Stomach (tissue), 9 donors: ENCODE data around the gene P2RY1. TPM values are rescaled to one million over a fixed set of nuclear protein-coding genes. Genes with fewer than 3 reads are reported as not detected.

Experiments used
- DNase-seq, 2 donors: peaks; one replicate each; pipeline versions ENCODE4 v3.0.0 to v3.0.0-alpha.2; 2013 to 2019
- H3K27ac ChIP-seq, 5 donors: fragments of 200-600 bp in 4 of 5; sonication (generic) in 4 of 5; one replicate each; pipeline ENCODE4 v1.5.1; 2013 to 2019; ENCODE audit warnings: mild to moderate bottlenecking in 1 of 5, moderate library complexity in 1 of 5
- H3K27me3 ChIP-seq, 3 donors: fragments of 200-600 bp; sonication (generic); one replicate each; pipeline ENCODE4 v1.5.1; 2017 to 2019; ENCODE audit warnings: mixed run types in 1 of 3
- H3K36me3 ChIP-seq, 4 donors: fragments of 200-600 bp; sonication (generic); 1 replicate in 3 of 4; 2 replicates in 1 of 4; pipeline ENCODE4 v1.5.1; 2016 to 2019
- H3K4me1 ChIP-seq, 4 donors: fragments of 200-600 bp; sonication (generic); one replicate each; pipeline ENCODE4 v1.5.1; 2016 to 2019
- H3K4me3 ChIP-seq, 4 donors: fragments of 200-600 bp; sonication (generic) in 3 of 4; one replicate each; pipeline ENCODE4 v1.5.1; 2016 to 2019; ENCODE audit warnings: mild to moderate bottlenecking in 1 of 4
- H3K9me3 ChIP-seq, 4 donors: fragments of 200-600 bp; sonication (generic); one replicate each; pipeline ENCODE4 v1.5.1; 2016 to 2019
- CTCF ChIP-seq, 7 experiments: fragments of 450-650 bp in 4 of 7; fragments of 200-600 bp in 3 of 7; sonication (generic) in 3 of 7; IDR thresholded peaks; one replicate each; pipeline ENCODE4 v1.5.1; 2016 to 2019; ENCODE audit warnings: antibody characterized with exemption in 7 of 7, control low read depth in 2 of 7, mild to moderate bottlenecking in 1 of 7
- EP300 ChIP-seq: sonication (generic); formaldehyde crosslinking; IDR thresholded peaks from one replicate; pipeline ENCODE4 v1.6.1; 2017; ENCODE audit warnings: antibody characterized with exemption
- POLR2A ChIP-seq, 4 donors: fragments of 450-650 bp; IDR thresholded peaks; one replicate each; pipeline ENCODE4 v1.6.1; 2016; ENCODE audit warnings: antibody characterized with exemption in 4 of 4, control low read depth in 2 of 4, mild to moderate bottlenecking in 1 of 4, moderate library complexity in 1 of 4
- POLR2AphosphoS5 ChIP-seq, 3 donors: sonication (generic); formaldehyde crosslinking; IDR thresholded peaks; one replicate each; pipeline ENCODE4 v1.6.1; 2016; ENCODE audit warnings: antibody characterized with exemption in 3 of 3
- WGBS, 5 donors: extraction: QIAGEN DNeasy Blood & Tissue Kit in 3 of 5; methylation state at CpG; one replicate each; pipeline versions ENCODE4 v1.1.5 to v1.1.7; 2013 to 2018; 5-methylcytosine and 5-hydroxymethylcytosine counted together
- intact Hi-C: fragments of 100-400 bp; cut with DNase I; formaldehyde crosslinking; loops from one replicate; pipeline ENCODE4 v1.15.1; 2023; ENCODE audit warnings: low total_unique reads
- polyA plus RNA-seq, 3 donors: library from polyadenylated mRNA; stranded (reverse); fragments of 200-250 nt; gene quantifications; one replicate each; pipeline ENCODE4 v1.2.3, GENCODE V29; 2013
- total RNA-seq, 5 donors: library from RNA; depleted of rRNA; stranded (reverse); fragments of >200 nt; gene quantifications; one replicate each; pipeline versions ENCODE4 v1.1.0 to v1.2.3, GENCODE V29; 2014 to 2016
- donor health status: healthy with polysubstance abuse.
- donor health status: Bipolar disorder and iron deficiency.
- donor health status: healthy.

P2RY1 gene
- total and polyA plus RNA-seq, 8 donors, result under 0.01 to 29.0 (median 0.80) TPM

GRCh38 chr3:152827313-152827712 is 7.6 kb upstream of the P2RY1 start:
- DNase-seq, result no peak
- H3K9me3 ChIP-seq, result no peaks in the 10 kb centered on the region
- H3K4me1 ChIP-seq, result peaks cover 0 to 7% (median 4%) of the 10 kb centered on the region in 4 donors
- H3K36me3 ChIP-seq, result no peaks in the 10 kb centered on the region
- no peak overlapping the region for H3K4me3 ChIP-seq
- TF ChIP-seq CTCF (IDR thresholded peaks at IDR 0.05), result no peak
- TF ChIP-seq POLR2A (IDR thresholded peaks at IDR 0.05), result no peak
- TF ChIP-seq POLR2AphosphoS5 (IDR thresholded peaks at IDR 0.05), result no peak
- TF ChIP-seq EP300, result no peak
- intact Hi-C loops, result no loop called here
- no peak overlapping the region for H3K27ac ChIP-seq
- 78 to 99% (median 97%) methylated on average over 3 of the region's 3 CpGs for WGBS, 5 donors
- H3K27me3 ChIP-seq, result peaks cover 0 to 10% (median 0%) of the 10 kb centered on the region in 3 donors

GRCh38 chr3:152828075-152828840 is 6.7 kb upstream of the P2RY1 start:
- peaks cover 0 to 11% (median 0%) of the 10 kb centered on the region in 3 donors for H3K27me3 ChIP-seq
- 29 to 62% (median 35%) methylated on average over 4 of the region's 4 CpGs for WGBS, 5 donors
- no peak overlapping the region for H3K4me3 ChIP-seq
- TF ChIP-seq POLR2AphosphoS5 (IDR thresholded peaks at IDR 0.05), result no peak
- no peak for TF ChIP-seq POLR2A (IDR thresholded peaks at IDR 0.05)
- no peak for TF ChIP-seq EP300
- TF ChIP-seq CTCF (IDR thresholded peaks at IDR 0.05), result no peak
- no peak overlapping the region for H3K27ac ChIP-seq
- no peaks in the 10 kb centered on the region for H3K36me3 ChIP-seq
- DNase-seq, result no peak
- H3K9me3 ChIP-seq, result no peaks in the 10 kb centered on the region
- peaks cover 0 to 7% (median 2%) of the 10 kb centered on the region in 4 donors for H3K4me1 ChIP-seq
- intact Hi-C loops, result no loop called here

- H3K4me3 ChIP-seq, result no peak overlapping the region
- TF ChIP-seq POLR2A (IDR thresholded peaks at IDR 0.05) (no peak), CTCF (IDR thresholded peaks at IDR 0.05) (no peak), POLR2AphosphoS5 (IDR thresholded peaks at IDR 0.05) (no peak), EP300 (no peak)
- no peaks in the 10 kb centered on the region for H3K9me3 ChIP-seq
- peaks cover 0 to 13% (median 10%) of the 10 kb centered on the region in 4 donors for H3K4me1 ChIP-seq
- H3K27me3 ChIP-seq, result peaks cover 0 to 21% (median 8%) of the 10 kb centered on the region in 3 donors
- intact Hi-C loops, result no loop called here
- DNase-seq, result no peak
- H3K27ac ChIP-seq, result no peak overlapping the region
- H3K36me3 ChIP-seq, result no peaks in the 10 kb centered on the region
These were observed 4.7 kb upstream of the P2RY1 start for GRCh38 chr3:152830245-152830644.

GRCh38 chr3:152832046-152832445 is 2.9 kb upstream of the P2RY1 start:
- Histone ChIP-seq H3K9me3 (no peaks in the 10 kb centered on the region), H3K27me3 (peaks cover 0 to 38% (median 15%) of the 10 kb centered on the region in 3 donors), H3K4me1 (peaks cover 0 to 29% (median 27%) of the 10 kb centered on the region in 4 donors), H3K4me3 (no peak overlapping the region), H3K36me3 (no peaks in the 10 kb centered on the region), H3K27ac (no peak overlapping the region)
- no peak for DNase-seq
- WGBS, 5 donors, result 84 to 96% (median 95%) methylated on average over 13 of the region's 13 CpGs
- TF ChIP-seq POLR2A (IDR thresholded peaks at IDR 0.05) (no peak), POLR2AphosphoS5 (IDR thresholded peaks at IDR 0.05) (no peak), EP300 (no peak), CTCF (IDR thresholded peaks at IDR 0.05) (no peak)
- intact Hi-C loops, result no loop called here
